GM12801 (cell line): ENCODE measurements around the gene KBTBD3.

ENCODE experiments used
- TF ChIP-seq, protein P1 (sequence below): IDR thresholded peaks from one replicate; pipeline ENCODE4 v1.5.1; 2011; ENCODE audit warnings: control low read depth; ENCODE audit not compliant: insufficient read length; ENCODE audit errors: extremely low read depth

KBTBD3 gene

DNA sequence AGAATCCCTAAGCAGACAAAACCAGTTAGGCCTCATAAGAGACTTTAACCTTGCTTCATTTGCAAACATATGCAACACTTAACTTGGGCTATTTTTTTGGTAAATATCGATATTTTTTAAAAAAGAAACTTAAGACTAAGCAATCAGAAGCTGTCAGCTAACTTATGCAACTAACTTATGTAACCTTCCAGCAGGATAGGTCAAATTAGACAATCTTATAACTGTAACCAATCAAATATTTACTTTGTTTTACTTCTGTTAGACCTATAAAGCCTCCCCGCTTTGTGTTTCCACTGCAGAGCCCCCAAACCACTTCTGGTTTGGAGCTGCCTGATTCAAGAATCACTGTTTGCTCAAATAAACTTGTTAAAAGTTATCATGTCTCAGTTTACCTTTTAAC, 63.1 kb downstream of the KBTBD3 start:
- TF ChIP-seq, protein P1, sequence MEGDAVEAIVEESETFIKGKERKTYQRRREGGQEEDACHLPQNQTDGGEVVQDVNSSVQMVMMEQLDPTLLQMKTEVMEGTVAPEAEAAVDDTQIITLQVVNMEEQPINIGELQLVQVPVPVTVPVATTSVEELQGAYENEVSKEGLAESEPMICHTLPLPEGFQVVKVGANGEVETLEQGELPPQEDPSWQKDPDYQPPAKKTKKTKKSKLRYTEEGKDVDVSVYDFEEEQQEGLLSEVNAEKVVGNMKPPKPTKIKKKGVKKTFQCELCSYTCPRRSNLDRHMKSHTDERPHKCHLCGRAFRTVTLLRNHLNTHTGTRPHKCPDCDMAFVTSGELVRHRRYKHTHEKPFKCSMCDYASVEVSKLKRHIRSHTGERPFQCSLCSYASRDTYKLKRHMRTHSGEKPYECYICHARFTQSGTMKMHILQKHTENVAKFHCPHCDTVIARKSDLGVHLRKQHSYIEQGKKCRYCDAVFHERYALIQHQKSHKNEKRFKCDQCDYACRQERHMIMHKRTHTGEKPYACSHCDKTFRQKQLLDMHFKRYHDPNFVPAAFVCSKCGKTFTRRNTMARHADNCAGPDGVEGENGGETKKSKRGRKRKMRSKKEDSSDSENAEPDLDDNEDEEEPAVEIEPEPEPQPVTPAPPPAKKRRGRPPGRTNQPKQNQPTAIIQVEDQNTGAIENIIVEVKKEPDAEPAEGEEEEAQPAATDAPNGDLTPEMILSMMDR: no peak

DNA sequence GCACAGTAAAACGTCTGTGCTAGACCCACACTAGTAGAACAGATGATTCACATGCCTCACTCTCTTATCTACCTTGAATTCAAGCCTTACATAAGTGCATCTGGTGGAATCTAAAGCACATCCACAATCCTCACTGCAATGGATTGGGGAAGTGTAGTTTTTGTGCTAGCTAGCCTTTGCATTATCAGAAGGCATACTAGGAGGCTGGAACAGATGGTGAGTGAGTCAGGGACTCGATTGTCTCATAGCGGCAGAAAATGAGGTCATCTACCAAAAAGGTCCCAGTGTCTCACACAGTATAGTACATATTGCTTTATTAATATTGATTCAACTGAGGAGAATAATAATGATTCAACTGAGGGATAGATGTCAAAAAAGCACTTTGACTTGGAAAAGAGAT, 64.4 kb downstream of the KBTBD3 start:
- TF ChIP-seq, protein P1: no peak

DNA sequence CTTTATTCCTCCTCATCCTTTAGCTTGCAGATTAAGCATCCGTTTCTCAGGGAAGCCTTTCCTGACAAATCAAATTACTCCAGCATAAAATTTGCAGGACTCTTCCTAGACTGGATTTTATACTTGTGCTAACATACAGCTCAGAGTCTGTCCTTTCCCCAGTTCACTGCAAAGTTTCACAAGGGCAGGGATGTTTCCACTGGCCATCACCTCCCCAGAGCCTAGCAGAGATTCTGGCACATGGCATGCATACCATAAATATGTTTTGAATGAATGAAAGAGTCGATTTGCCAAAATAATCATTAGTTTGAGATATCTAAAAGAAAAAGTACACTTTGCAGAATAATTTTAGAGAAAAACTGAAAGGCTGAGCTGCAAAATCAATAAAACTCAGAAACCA, 65.7 kb downstream of the KBTBD3 start:
- TF ChIP-seq, protein P1: no peak

DNA sequence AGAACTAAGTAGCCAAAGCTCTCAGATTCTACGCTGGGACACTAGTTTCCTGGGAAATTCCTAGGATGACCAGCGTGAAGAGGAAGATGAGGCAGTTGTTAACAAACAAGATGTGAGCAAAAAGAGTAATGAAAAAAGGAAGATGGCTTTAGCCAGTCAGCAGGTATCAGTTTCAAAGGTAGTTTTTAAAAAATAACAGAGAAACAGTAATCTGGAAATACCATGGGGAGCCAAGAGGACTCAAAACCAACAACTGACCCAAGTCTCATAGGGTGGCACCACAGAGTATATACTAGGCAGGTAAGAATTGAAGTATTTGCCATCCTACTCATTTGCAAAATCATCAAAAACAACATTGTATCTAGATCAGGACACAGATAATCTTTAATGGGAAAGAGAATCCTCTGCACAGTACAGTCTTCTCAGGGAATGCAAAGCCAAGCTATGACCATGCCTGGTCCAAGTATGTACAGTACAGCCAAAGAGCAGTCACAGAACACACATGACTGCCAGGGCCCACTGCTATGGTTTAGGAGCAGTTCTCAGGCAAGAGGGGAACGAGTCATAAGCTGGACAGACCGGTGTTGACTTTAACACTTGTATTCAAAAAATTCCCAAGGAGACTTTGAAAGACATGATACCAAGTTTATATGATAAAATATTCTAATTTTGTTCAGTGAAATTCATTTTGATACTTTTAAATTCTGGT, 75.7 kb downstream of the KBTBD3 start:
- TF ChIP-seq, protein P1: no peak
